SW480 (cell line): Measurements from ENCODE around the gene SEC14L2.
A peak's percentile ranks its signal among the peaks of the same experiment; 100 is the strongest.

Source experiments
- DNase-seq: peaks from one replicate; pipeline ENCODE4 v3.0.0-alpha.2; 2016; ENCODE audit warnings: low spot score

Gene SEC14L2

DNA sequence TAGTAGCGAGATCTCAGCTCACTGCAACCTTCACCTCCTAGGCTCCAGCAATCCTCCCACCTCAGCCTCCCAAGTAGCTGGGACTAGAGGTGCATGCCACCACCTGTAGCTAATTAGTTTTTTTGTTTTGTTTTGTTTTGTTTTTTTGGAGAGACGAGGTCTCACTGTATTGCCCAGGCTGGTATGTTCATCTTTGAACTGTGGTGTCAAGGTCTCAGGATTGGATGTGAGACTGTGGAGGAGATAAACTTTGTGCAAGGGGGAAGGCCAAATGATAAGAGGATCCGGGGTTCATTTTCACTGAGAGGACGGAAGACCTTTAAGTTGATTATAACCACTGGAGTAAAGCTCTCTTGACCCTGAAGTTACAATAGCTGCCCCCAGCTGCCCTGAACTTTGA lies 8.9 kb downstream of the SEC14L2 start:
- DNase-seq = no peak

DNA sequence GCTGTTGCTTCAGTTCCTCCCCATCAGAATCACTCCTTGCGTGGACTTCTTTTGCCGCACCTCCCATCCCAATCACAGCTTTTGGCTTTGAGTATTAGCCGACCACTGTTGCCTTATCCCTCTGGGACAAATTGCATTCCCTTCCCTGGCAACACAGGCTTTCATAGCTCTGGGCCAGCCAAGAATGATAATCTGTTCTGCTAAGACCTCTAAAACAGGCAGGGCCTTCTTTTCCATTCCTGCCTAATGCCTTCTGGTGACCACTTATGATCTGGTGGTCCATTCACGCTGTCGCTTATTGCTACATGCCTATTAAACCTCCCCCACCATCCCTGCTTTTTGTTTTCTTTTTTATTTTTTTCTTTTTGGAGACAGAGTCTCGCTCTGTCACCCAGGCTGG lies 9.6 kb downstream of the SEC14L2 start:
- DNase-seq = no peak

DNA sequence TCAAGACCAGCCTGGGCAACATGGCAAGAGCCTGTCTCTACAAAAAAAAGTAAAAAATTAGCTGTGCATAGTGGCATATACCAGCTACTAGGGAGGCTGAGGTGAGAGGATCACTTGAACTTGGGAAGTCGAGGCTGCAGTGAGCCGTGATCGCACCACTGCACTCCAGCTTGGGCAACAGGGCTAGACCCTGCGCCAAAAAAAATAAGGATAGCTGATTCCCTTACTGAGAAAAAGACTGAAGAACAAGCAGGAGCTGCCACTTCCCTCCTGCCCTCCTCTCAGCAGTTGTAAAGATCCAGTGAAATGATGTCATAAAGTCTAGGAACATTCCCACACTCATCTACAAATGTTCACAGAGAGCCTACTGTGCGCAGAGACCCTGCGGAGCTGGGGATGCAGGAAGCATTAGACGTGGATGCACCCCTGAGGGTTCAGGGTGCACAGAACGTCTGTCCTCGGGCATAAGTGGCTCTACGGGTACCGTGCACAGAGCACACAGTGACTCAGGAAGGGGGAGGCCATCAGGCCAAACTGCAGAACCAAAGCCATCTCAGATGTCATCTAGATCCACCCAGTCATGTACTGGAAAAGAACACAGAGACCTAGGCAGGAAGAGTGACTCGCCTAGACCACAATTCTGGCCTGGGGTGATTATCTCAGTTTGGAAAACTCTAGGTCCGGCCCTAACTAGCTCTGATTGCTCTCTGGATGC lies 11.7 kb downstream of the SEC14L2 start:
- peak; percentile 26 for DNase-seq

DNA sequence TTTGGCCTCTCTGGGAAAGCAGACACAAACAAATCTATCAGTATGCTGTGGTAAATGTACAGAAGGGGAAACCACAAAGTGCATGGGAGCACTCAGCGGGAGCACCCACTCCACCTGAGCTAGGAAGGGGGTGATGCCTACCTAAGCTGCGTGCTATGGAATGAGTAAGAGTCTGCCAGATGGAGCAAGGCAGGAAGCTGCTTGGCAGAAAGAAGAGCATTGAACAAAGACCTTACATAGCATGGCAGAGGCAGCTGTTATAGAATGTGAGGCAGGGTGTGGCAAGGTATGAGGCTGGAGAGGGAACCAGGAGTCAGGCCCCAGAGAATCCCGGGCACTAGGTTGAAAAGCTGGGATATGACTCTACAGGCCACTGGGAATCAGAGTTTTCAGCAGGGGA lies 15.0 kb downstream of the SEC14L2 start:
- peak; percentile 48 for DNase-seq

DNA sequence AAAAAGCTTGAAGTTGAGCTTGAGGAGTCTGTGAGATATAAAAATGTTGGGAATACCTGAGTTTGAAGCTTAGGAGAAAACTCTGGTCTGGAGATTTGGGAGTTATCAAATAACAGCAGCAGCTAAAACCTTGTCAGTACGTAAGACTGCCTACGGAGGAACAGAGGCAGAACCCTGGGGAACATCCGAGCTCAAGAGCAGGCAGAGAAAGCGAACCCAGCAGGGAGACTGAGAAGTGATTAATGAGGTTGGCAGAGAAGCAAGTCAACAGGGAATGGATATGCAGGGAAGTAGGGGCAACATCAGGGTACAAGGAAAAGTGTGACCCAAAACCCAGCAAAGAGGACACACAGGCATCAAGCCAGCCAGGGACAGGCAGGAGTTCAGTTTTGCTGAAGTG lies 16.2 kb downstream of the SEC14L2 start:
- DNase-seq = no peak

DNA sequence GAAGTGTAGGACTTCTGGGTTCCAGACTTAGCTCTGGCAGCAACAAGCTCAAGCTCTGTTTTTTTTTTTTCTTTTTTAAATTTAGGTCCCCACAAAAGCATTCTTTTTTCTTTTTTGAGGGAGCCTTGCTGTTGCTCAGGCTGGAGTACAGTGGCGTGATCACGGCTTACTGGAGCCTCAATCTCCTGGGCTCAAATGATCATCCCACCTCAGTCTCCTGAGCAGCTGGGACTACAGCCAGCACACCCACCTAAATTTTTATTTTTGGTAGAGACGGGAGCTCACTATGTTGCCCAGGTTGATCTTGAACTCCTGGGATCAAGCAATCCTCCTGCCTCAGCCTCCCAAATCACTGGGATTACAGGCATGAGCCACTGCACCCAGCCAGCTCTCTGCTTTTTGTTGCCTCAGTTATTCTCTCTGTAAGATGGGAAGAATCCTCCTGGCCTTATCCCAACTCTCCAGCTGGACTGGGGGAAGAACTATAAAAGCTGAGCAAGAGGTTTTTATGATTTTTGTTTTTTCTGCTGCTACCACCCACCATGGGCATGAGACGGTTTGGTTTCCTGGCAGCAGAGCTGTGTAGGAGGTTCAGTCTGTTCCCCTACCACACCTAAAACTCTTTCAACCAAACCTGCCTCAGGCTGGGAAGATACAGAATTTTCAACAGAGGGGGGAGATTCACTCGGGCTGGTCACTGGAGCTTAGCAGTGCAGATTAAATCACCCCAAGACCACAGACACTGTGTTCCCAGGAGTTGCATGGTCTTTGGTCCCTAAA lies 17.1 kb downstream of the SEC14L2 start:
- DNase-seq = no peak

DNA sequence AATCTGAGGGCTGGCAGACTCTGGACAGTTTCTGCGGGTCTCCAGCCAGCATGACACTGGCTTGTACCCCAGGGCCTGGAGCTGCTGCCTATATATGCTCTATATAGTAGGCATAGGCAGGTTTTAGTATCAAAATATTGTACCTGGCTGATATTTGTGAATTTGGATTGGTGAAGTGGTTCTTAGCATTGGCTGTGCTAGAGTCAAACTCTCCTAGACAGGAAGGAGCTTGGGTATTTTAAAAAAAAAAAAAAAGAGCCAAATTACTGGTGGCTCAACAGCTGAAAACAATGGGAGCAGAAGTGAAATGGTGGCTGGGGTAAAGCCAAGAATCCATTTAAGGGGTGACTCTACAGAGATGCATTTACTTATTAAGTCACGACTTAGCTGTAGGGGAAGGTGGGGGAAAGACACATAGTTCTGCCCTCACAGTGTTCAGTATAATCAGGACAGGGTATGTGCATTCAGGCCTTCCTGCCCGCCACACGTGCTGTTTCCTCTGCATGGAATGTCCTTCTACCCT lies 17.8 kb downstream of the SEC14L2 start:
- no peak for DNase-seq

DNA sequence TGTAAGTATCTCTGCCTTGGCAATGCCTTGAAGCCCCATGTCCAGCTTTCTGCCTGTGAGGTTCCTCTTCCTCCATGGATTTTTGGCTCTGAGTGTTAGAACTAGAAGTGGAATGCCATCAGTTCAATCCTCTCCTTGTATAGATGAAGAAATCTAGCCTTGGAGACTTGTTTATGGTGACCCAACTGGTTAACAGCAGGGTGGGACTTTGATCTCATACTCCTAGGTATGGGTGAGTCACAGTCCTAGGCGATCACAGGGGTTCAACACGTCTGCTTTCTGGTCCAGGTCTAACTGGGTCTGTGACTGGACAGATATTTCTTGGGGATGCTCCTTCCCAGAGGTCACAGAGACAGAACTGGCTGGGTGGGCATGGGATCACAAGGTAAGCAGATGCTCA lies 19.6 kb downstream of the SEC14L2 start:
- no peak for DNase-seq

DNA sequence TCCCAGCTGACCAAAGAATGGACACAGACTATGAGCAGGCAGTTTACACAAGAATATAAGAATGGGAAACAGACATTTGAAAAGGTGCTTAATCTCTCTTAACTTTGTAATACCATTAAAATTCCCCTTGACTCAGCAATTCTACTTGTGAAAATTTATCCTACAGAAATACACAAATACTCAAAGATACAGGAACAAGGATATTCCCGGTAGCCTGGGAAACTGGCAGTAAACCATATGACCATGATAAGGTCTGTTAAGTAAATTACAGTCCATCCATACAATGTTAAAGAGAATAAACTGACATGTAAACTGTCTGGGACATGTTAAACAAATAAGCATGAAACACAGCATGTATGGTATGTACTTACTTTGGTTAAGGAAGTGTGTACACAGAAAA lies 20.0 kb downstream of the SEC14L2 start:
- no peak for DNase-seq

DNA sequence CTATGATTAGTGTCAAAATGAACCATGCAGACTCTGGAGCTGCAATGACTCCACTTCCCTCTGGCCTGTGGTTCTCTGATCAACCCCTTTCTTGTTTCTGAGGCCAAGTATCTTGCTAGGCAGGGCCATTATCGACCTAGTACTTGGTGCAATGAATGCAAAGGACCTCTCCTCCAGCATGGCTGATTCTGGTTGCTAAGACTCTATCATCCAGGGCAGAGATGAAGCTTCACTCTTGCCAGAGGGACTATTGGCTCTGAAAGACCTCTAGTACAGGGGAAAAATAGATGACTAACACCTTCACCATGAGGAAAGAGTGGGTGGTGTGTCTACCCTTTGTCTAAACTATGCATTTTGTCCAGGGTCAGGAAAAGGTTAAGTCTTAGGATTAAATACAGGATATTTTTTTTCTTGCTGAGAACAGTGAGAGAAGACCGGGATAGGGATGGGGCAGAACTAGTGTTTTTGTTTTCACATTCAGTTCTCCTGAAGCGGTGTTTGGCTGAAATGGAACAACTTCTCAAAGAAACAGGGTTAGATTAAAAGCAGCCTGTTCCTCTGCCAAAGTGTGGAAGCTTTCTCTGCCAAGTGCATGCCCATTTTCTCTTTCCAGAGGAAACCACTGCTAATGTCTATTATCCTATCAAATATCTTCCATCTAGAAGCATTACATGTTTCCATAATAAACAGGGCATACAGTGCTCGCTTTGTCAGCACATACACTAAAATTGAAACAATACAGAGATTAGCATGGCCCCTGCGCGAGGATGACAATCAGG lies 23.7 kb downstream of the SEC14L2 start:
- no peak for DNase-seq

DNA sequence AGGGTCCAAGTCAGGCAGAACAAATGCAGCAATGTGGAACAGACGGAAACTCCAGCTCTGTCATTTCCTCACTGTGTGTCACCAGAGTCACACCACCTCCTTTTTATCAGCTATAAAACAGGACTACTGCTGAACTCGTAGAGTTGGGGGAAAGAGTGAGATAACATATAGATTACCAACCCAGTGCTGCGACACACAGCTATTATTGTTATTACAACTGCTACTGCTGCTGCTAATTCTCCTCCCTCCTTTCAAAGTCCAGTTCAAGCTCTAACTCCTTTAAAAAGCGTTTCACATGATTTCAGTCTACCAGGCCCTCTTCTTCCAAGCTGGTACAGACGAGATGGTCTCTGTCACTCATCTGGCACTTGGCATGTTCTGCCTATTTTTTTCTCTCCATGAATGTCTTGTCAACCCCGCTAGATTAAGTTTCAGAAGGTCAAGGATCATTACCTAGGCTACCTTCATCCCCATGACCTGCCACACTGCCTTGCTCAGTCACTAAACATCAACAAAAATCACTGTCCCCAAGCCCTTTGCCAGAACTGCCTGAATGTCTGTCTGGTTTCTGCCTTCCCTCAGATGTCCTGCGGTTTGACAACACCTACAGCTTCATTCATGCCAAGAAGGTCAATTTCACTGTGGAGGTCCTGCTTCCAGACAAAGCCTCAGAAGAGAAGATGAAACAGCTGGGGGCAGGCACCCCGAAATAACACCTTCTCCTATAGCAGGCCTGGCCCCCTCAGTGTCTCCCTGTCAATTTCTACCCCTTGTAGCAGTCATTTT lies 25.1 kb downstream of the SEC14L2 start:
- no peak for DNase-seq

DNA sequence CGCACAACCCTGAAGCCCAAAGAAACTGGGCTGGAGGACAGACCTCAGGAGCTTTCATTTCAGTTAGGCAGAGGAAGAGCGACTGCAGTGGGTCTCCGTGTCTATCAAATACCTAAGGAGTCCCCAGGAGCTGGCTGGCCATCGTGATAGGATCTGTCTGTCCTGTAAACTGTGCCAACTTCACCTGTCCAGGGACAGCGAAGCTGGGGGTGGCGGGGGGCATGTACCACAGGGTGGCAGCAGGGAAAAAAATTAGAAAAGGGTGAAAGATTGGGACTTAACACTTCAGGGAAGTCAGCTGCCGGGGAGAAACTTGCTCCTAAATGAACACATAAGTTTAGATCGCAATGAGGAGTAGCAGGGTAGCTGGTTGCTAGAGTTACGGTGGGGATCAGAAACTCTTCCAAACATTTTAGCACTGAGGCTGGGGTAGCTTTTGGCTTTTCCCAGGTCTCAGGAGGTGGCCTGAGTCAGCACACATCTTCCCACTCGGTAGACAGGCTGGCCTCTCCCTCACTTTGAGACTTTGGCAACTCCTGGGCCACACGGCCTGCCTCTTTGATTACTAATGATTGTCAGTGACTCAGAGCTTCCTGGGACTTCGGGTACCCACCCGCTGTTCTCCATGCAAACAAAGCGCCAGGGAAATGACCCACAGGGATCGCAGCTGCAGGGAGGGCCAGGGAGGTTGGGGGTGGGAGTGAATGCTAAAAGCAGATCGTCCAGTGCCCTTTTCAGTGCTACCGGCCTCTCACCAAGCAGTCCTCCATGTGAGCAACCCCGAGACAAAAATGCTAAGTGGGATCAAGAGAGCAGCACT lies 25.9 kb downstream of the SEC14L2 start:
- peak; percentile 86 for DNase-seq

DNA sequence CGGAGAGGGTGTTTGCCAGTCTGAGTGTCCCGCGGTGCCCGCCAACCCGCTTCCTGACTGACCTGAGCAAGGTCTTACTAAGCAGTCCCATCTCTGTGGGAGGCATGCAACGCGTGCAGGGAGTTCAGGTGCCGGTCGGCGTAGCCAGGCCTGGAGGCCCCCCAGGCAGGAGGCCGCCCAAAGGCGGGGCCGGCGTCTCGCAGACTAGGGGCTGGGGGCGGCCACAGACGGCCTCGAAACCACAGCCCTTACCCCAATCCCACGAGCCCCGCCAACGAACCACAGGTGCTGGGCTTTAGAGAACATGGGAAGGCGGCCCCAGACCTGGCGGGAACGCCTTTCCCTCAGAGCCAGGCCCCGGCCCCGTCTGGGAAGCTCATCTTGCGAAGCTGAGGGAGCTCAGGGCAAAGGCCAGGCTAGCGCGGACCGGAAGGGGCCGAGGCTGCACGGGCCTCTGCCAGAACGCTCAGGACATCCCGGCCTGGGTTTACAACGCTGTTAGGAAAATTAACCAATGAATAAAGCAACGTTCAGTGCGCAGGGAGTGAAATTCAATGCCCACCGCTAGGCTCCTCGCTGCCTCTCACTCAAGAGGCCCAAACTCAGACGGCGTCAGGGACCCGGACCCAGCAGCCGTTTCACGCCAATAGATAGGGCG lies 26.6 kb downstream of the SEC14L2 start:
- DNase-seq = peak; percentile 45

DNA sequence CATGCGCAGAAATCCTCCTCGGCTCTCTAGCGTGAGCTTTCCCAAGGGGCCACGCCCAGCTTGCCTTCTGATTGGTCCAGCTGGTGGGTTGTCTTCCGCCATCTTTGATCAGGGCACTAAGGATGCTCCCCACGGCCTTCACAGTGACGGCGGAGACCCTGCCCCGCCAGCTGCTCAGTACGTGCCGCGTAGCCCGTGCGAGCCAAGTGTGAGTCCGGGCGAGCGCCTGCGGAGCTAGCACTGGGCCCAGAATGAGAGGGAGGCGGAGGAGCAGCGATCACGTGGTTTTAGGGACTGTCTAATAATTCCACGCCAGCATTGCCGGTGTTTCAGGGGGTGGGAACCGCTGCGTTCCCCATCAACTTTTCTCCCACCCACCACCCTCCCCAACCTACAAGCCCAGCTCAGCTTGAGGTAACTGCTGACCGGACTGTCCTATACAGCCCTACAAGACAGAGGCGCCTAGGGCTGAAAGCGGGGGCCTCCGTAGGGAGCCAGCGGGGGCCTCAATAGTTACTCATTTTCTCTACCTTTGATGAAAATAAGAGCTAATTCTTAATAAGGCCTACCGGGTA lies 27.2 kb downstream of the SEC14L2 start:
- DNase-seq = peak; percentile 99

DNA sequence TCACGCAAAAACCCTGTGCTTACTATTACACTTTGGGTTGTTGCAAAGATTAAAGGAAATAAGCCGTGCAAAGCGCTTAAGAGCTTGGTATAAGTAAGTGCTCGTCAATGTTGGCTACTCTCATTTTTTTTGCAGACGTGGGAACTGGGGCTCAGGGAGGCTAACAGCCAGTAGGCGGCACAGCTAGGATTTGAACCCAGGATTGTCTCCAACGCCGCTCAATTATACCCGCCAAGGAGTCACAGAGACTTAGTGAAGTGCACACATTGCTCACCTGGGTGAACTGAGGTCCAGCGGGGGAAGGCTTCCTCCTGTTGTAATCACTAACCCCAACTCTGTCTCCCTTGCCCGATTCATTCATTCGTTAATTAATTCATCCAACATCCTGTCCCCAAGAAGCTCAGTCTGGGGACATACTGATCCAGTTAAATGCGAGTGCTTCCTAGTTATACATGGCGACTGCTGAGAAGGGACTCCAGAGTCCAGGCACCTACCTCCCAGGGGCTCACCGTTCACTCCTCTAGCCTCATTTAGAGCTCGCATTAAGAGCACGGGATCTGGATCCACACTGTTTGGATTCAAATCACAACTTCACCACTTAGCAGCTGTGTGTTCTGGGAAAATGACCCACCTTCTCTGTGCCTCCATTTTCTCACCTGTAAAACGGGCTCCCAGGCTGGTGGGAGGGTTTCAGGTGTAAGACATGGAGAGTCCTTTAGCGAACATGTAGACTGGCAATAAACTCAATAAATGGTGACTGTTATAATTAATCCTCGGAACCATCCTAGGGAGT lies 27.9 kb downstream of the SEC14L2 start:
- DNase-seq = peak; percentile 23

DNA sequence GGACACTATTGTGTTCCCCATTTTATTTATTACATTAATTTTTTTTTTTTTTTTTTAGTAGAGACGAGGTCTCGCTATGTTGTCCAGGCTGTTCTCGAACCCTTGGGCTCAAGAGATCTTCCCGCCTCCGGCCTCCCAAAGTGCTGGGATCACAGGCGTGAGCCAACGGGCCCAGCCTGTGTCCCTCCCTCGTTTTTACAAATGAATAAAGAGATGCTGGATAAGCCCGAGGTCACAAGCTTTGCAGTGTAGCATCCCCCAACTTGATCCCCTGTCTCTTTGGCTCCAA lies 28.5 kb downstream of the SEC14L2 start:
- no peak for DNase-seq

DNA sequence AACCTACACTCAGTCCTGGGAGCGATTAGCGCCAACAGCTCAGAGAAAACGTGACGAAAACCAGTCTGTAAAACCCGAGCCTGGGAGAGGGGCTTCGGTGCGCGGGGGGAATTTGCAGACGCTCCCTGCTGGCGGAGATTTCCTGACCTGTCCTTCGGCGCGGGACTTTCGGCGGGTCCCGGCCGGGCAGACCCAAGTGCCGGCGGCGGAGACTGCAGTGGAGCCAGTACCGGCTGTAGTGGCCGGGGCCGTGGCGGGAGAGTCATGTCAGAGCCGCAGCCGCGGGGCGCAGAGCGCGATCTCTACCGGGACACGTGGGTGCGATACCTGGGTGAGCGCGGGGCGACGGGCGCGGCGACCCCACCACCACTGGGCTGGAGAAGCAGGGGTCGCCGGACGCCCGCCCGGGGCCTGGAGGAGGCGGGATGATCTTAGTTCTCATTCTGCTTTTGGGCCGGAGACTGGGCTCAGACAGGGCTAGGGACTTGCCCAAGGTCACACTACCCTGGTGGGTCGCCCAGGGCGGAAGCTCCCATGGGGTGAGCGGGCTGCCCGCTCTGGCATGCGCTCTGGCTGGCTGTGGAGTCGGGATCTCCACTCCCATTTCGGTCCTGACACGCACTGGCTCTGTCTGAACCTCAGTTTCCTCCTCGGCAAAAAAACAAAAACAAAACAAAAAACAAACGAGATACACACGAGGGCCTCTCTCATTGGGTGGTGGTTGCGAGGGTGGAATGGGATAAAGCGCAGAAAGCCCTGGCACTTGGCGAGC lies 29.0 kb downstream of the SEC14L2 start, which contains the start of gene MTFP1:
TSS of gene MTFP1 (plus strand) at position 153 of the 772 bp plus-strand sequence. CDS start at position 265, 112 bp downstream.
- peak; percentile 75 for DNase-seq
